Brain microvascular endothelial cell (primary cell): ENCODE measurements around the gene CYTH4.

Experiments used
- DNase-seq: peaks from one replicate; pipeline ENCODE4 v3.0.0-alpha.2; 2020
- H3K27ac ChIP-seq: fragments of 250-450 bp; sonication (Bioruptor Pico); 2 replicates; pipeline ENCODE4 v1.5.1; 2020; ENCODE audit warnings: mild to moderate bottlenecking, moderate library complexity
- H3K27me3 ChIP-seq: fragments of 250-450 bp; sonication (Bioruptor Pico); replicated peaks from 2 replicates; pipeline ENCODE4 v1.5.1; 2020; ENCODE audit warnings: mild to moderate bottlenecking
- H3K36me3 ChIP-seq: fragments of 250-450 bp; sonication (Bioruptor Pico); replicated peaks from 2 replicates; pipeline ENCODE4 v1.5.1; 2020; ENCODE audit warnings: mild to moderate bottlenecking
- H3K4me3 ChIP-seq: 2 replicates; pipeline ENCODE4 v1.5.1; 2011; ENCODE audit warnings: low read depth, mild to moderate bottlenecking, control low read depth, low read length, moderate library complexity
- CTCF ChIP-seq: IDR thresholded peaks from 2 replicates; pipeline ENCODE4 v1.5.1; 2011; ENCODE audit warnings: low read depth, mild to moderate bottlenecking, moderate library complexity, low read length, control low read depth, inconsistent platforms; ENCODE audit errors: missing control alignments
- in situ Hi-C: cut with HindIII; loops from 2 replicates; pipeline ENCODE4 v1.10.0; 2017; ENCODE audit warnings: low sequenced_read_pairs, low pct_ligation_motif_present

CYTH4 gene

GRCh38 chr22:37338539-37339246 lies 56.4 kb downstream of the CYTH4 start:
- H3K36me3 ChIP-seq = no peaks in the 10 kb centered on the region
- in situ Hi-C loops = no loop called here
- no peak for TF ChIP-seq CTCF
- DNase-seq = no peak
- peaks cover 25% of the 10 kb centered on the region for H3K27me3 ChIP-seq
- H3K4me3 ChIP-seq = no peak overlapping the region
- H3K27ac ChIP-seq = no peak overlapping the region

- DNase-seq = no peak
- H3K27ac ChIP-seq = no peak overlapping the region
- H3K27me3 ChIP-seq = peaks cover 16% of the 10 kb centered on the region
- no peaks in the 10 kb centered on the region for H3K36me3 ChIP-seq
- H3K4me3 ChIP-seq = no peak overlapping the region
- TF ChIP-seq CTCF = no peak
- in situ Hi-C loops = no loop called here
Observed at GRCh38 chr22:37340331-37341262, 58.3 kb downstream of the CYTH4 start.

- Histone ChIP-seq H3K27me3 (peaks cover 16% of the 10 kb centered on the region), H3K4me3 (no peak overlapping the region), H3K27ac (no peak overlapping the region), H3K36me3 (no peaks in the 10 kb centered on the region)
- no peak for TF ChIP-seq CTCF
- DNase-seq = no peak
- in situ Hi-C loops = no loop called here
Observed at GRCh38 chr22:37342065-37342464, 59.8 kb downstream of the CYTH4 start.

- Histone ChIP-seq H3K27me3 (peaks cover 16% of the 10 kb centered on the region), H3K27ac (no peak overlapping the region), H3K36me3 (no peaks in the 10 kb centered on the region), H3K4me3 (no peak overlapping the region)
- DNase-seq = no peak
- peak; percentile 3 for TF ChIP-seq CTCF
- in situ Hi-C loops = no loop called here
Observed at GRCh38 chr22:37343348-37343747, 61.0 kb downstream of the CYTH4 start.

GRCh38 chr22:37343863-37344734 lies 61.8 kb downstream of the CYTH4 start:
- Histone ChIP-seq H3K27me3 (peaks cover 16% of the 10 kb centered on the region), H3K27ac (no peak overlapping the region), H3K4me3 (no peak overlapping the region), H3K36me3 (no peaks in the 10 kb centered on the region)
- in situ Hi-C loops = no loop called here
- DNase-seq = no peak
- TF ChIP-seq CTCF = no peak
